ENCODE data around the gene CPED1.
"Not testable (repeated sequence)": the region's sequence is repeated elsewhere in the genome, so short reads cannot be mapped to it uniquely, and the experiment has no call there.

The CPED1 gene

GRCh38 chr7:121271098-121271497, 282.6 kb downstream of the CPED1 start:
- no peak for DNase-seq

GRCh38 chr7:121271916-121272315, 283.4 kb downstream of the CPED1 start:
- DNase-seq: no peak

- DNase-seq: no peak
Measured at GRCh38 chr7:121272676-121273075, 284.2 kb downstream of the CPED1 start.

GRCh38 chr7:121273467-121274167, 285.1 kb downstream of the CPED1 start:
- no peak for DNase-seq

- no peak for DNase-seq
Measured at GRCh38 chr7:121274467-121274866, 286.0 kb downstream of the CPED1 start.

- no peak for DNase-seq
Measured at GRCh38 chr7:121275204-121275603, 286.7 kb downstream of the CPED1 start.

- no peak for DNase-seq
Measured at GRCh38 chr7:121276313-121276712, 287.8 kb downstream of the CPED1 start.

GRCh38 chr7:121278120-121279021, 289.9 kb downstream of the CPED1 start:
- DNase-seq: no peak

GRCh38 chr7:121279060-121279620, 290.6 kb downstream of the CPED1 start:
- DNase-seq: no peak

- DNase-seq: no peak
Measured at GRCh38 chr7:121279822-121280221, 291.3 kb downstream of the CPED1 start.

GRCh38 chr7:121280656-121281055, 292.1 kb downstream of the CPED1 start:
- DNase-seq: no peak

- no peak for DNase-seq
Measured at GRCh38 chr7:121282129-121282528, 293.6 kb downstream of the CPED1 start.

- DNase-seq: no peak
Measured at GRCh38 chr7:121285066-121285667, 296.7 kb downstream of the CPED1 start.

- DNase-seq: no peak
Measured at GRCh38 chr7:121286186-121286585, 297.7 kb downstream of the CPED1 start.

- DNase-seq: no peak
Measured at GRCh38 chr7:121286742-121287734, 298.5 kb downstream of the CPED1 start.

- no peak for DNase-seq
Measured at GRCh38 chr7:121288894-121289293, 300.4 kb downstream of the CPED1 start.

- DNase-seq: not testable (repeated sequence)
Measured at GRCh38 chr7:121289930-121290329, 301.4 kb downstream of the CPED1 start.

GRCh38 chr7:121294448-121294992, 306.0 kb downstream of the CPED1 start:
- DNase-seq: no peak

- DNase-seq: no peak
Measured at GRCh38 chr7:121297843-121298242, 309.3 kb downstream of the CPED1 start.

GRCh38 chr7:121298831-121299239, 310.3 kb downstream of the CPED1 start:
- no peak for DNase-seq

- DNase-seq: no peak
Measured at GRCh38 chr7:121300685-121301420, 312.3 kb downstream of the CPED1 start.

Data from stimulated activated CD4-positive, alpha-beta T cell treated with anti-CD3 and anti-CD28 coated beads, Interleukin-1b, Interleukin-23, amount 100 ng/mL, for 48 hours (primary cell).